Measurements from ENCODE around the gene NOP10. TPM values are rescaled to one million over a fixed set of nuclear protein-coding genes. Genes with fewer than 3 reads are reported as not detected.
"Not testable (repeated sequence)": the region's sequence is repeated elsewhere in the genome, so short reads cannot be mapped to it uniquely, and the experiment has no call there.

The NOP10 gene
- polyA plus RNA-seq, 1 donor, result 161 TPM

DNA sequence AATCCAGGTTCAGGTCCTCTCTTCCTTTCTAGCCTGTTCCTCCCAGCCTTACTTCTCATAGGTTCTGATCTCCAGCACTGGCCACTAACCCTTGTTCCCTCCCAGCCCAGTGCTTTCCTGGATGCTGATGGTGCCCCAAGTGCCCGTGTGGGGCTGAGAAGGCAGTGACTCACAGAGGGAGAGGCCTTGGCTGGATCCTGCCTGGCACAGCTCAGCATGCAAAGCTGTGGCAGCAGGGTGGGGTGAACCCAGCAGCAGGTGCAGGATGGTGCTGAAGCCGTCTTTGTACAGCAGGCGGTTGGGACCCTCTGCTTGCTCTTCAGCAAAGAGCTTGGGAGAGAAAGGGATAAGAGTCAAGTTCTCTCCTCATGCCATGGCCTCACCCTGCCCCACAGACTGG is 16.5 kb upstream of the NOP10 start:
- H3K9me3 ChIP-seq (ENCODE audit: control insufficient read depth, low read depth, low read length), result no peaks in the 10 kb centered on the region
- peaks cover 66% of the 10 kb centered on the region for H3K36me3 ChIP-seq (ENCODE audit: control insufficient read depth, insufficient read depth, low read length)
- H3K27ac ChIP-seq (ENCODE audit: low read length), result no peak overlapping the region

DNA sequence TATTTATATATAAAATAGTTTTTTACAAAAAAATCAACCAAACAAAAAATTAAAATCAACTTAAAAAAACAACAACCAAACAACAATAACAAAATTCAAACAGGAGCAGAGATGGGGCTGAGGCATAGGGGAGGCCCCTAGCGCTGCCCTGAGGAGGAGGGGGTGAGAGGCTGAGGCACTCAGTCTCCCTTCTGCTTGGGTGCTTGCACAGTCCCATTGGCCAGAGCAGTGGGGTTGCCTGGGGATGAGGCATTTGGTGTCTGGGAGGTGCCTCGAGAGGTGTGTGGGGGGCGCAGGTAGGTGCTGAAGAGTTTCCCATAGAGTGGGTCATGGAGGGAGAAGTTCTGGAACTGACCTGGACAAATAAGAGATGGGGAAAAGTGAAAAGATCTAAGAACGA is 16.0 kb upstream of the NOP10 start:
- DNase-seq, result no peak
- Histone ChIP-seq H3K36me3 (ENCODE audit: control insufficient read depth, insufficient read depth, low read length) (peaks cover 67% of the 10 kb centered on the region), H3K4me3 (ENCODE audit: low read length) (no peak overlapping the region), H3K9me3 (ENCODE audit: control insufficient read depth, low read depth, low read length) (no peaks in the 10 kb centered on the region), H3K27ac (ENCODE audit: low read length) (no peak overlapping the region), H3K4me1 (ENCODE audit: control insufficient read depth, insufficient read depth, low read length) (peaks cover 8% of the 10 kb centered on the region), H3K27me3 (ENCODE audit: control insufficient read depth, insufficient read depth, low read length) (no peaks in the 10 kb centered on the region)
- WGBS (ENCODE audit: insufficient coverage, low lambda C conversion rate), result 100% methylated on average over 1 of the region's 4 CpGs

More for the DNA sequence above, 16.5 kb upstream of the NOP10 start:
- Histone ChIP-seq H3K27me3 (ENCODE audit: control insufficient read depth, insufficient read depth, low read length) (no peaks in the 10 kb centered on the region), H3K4me1 (ENCODE audit: control insufficient read depth, insufficient read depth, low read length) (peaks cover 8% of the 10 kb centered on the region), H3K4me3 (ENCODE audit: low read length) (no peak overlapping the region)
- no CpG with 5 or more reads among the region's 3 CpGs for WGBS (ENCODE audit: insufficient coverage, low lambda C conversion rate)
- DNase-seq, result no peak

DNA sequence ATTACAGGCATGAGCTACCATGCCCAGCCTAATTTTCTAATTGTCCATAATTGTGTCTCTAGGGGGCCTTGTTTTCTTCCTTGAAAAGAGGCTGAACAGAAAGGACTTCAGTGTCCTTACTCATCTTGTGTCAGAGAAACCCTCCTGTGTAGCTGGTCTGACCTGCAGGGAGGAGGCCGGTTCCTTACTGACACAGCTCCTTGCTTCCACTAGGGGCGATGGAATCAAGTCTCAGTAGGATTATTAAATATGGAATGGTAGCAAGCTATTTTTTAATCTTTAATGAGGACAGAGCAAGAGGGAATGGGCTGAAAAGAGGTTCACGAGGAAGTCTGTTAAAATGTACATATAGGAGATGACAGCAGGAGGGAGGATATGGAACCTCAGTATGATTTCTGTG is 15.4 kb upstream of the NOP10 start:
- Histone ChIP-seq H3K36me3 (ENCODE audit: control insufficient read depth, insufficient read depth, low read length) (peaks cover 72% of the 10 kb centered on the region), H3K9me3 (ENCODE audit: control insufficient read depth, low read depth, low read length) (no peaks in the 10 kb centered on the region), H3K27me3 (ENCODE audit: control insufficient read depth, insufficient read depth, low read length) (no peaks in the 10 kb centered on the region), H3K4me3 (ENCODE audit: low read length) (no peak overlapping the region), H3K27ac (ENCODE audit: low read length) (no peak overlapping the region), H3K4me1 (ENCODE audit: control insufficient read depth, insufficient read depth, low read length) (peaks cover 8% of the 10 kb centered on the region)
- WGBS (ENCODE audit: insufficient coverage, low lambda C conversion rate), result 100% methylated on average over 1 of the region's 3 CpGs
- DNase-seq, result no peak

DNA sequence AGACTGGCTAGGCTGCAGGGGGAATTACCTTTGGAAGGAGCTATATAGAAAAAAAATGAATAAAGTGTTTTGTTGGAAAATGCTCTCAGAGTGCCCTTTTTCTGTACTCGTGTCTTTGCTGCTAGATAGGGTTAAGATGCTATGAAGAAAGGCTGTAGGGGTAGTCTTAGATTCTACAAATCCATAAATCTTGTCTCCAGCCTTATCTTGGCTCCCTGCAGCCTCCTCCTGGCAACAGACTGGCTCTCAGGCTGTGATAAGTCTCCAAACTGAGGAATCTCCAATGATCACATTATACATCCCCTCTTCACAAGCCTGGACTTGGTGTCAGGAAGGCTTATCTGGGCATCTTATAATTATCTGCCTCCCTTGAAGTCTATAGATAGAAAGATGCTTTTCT is 14.7 kb upstream of the NOP10 start:
- Histone ChIP-seq H3K36me3 (ENCODE audit: control insufficient read depth, insufficient read depth, low read length) (peaks cover 69% of the 10 kb centered on the region), H3K27me3 (ENCODE audit: control insufficient read depth, insufficient read depth, low read length) (no peaks in the 10 kb centered on the region), H3K27ac (ENCODE audit: low read length) (no peak overlapping the region), H3K4me3 (ENCODE audit: low read length) (no peak overlapping the region), H3K9me3 (ENCODE audit: control insufficient read depth, low read depth, low read length) (no peaks in the 10 kb centered on the region), H3K4me1 (ENCODE audit: control insufficient read depth, insufficient read depth, low read length) (peaks cover 3% of the 10 kb centered on the region)
- DNase-seq, result no peak
- WGBS (ENCODE audit: insufficient coverage, low lambda C conversion rate), result no CpG with 5 or more reads among the region's 1 CpG

DNA sequence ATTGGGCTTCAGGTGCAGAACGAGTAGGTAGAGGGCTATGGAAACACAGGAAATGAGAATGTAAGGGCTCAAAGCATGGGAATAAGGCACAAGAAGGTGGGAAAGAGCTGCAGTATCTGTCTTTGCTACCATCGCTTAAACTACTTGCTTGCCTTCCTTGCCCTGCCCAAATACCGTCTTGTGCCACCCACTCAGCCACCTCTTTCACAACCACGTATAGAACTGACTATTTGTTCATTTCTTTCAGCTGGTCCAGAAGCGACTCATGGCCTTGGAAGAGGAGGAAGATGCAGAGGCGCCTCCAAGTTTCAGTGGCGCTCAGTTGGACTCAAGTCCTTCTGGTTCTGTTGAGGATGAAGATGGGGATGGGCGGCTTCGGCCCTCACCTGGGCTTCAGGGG is 12.3 kb upstream of the NOP10 start:
- no peak overlapping the region for H3K27ac ChIP-seq (ENCODE audit: low read length)
- H3K36me3 ChIP-seq (ENCODE audit: control insufficient read depth, insufficient read depth, low read length), result peaks cover 58% of the 10 kb centered on the region
- no peaks in the 10 kb centered on the region for H3K27me3 ChIP-seq (ENCODE audit: control insufficient read depth, insufficient read depth, low read length)
- H3K4me1 ChIP-seq (ENCODE audit: control insufficient read depth, insufficient read depth, low read length), result no peaks in the 10 kb centered on the region
- no peak overlapping the region for H3K4me3 ChIP-seq (ENCODE audit: low read length)
- WGBS (ENCODE audit: insufficient coverage, low lambda C conversion rate), result 100% methylated on average over 2 of the region's 9 CpGs
- DNase-seq, result no peak
- H3K9me3 ChIP-seq (ENCODE audit: control insufficient read depth, low read depth, low read length), result no peaks in the 10 kb centered on the region

DNA sequence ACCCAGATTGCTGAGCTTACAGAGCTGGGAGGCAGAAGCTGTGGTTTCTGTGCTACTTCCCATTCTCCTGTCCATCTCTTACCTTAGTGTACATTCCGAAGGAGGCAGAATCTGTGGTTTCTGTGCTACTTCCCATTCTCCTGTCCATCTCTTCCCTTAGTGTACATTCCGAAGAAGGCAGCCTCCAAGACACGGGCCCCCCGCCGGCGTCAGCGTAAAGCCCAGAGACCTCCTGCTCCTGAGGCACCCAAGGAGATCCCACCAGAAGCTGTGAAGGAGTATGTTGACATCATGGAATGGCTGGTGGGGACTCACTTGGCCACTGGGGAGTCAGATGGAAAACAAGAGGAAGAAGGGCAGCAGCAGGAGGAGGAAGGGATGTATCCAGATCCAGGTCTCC is 11.3 kb upstream of the NOP10 start:
- DNase-seq, result no peak
- no CpG with 5 or more reads among the region's 7 CpGs for WGBS (ENCODE audit: insufficient coverage, low lambda C conversion rate)
- peaks cover 49% of the 10 kb centered on the region for H3K36me3 ChIP-seq (ENCODE audit: control insufficient read depth, insufficient read depth, low read length)

DNA sequence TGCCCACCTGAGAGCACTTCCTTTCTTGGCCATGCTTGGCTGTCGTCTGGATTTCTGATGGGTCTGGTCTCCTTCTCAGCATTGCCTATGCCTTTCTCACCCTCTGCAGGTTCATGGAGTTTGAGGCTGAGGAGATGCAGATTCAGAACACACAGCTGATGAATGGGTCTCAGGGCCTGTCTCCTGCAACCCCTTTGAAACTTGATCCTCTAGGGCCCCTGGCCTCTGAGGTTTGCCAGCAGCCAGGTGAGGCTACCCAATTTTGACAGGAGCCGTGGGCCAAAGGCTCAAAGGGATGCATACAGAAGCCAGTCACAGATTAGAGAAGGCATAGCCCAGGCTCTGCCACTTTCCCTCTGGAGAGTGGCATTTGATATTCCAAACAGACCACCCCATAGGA is 10.7 kb upstream of the NOP10 start:
- Histone ChIP-seq H3K27ac (ENCODE audit: low read length) (no peak overlapping the region), H3K4me3 (ENCODE audit: low read length) (no peak overlapping the region), H3K27me3 (ENCODE audit: control insufficient read depth, insufficient read depth, low read length) (no peaks in the 10 kb centered on the region), H3K9me3 (ENCODE audit: control insufficient read depth, low read depth, low read length) (no peaks in the 10 kb centered on the region), H3K4me1 (ENCODE audit: control insufficient read depth, insufficient read depth, low read length) (no peaks in the 10 kb centered on the region), H3K36me3 (ENCODE audit: control insufficient read depth, insufficient read depth, low read length) (peaks cover 43% of the 10 kb centered on the region)
- WGBS (ENCODE audit: insufficient coverage, low lambda C conversion rate), result no CpG with 5 or more reads among the region's 2 CpGs
- no peak for DNase-seq

More for the DNA sequence above, 11.3 kb upstream of the NOP10 start:
- H3K27ac ChIP-seq (ENCODE audit: low read length), result no peak overlapping the region
- no peaks in the 10 kb centered on the region for H3K4me1 ChIP-seq (ENCODE audit: control insufficient read depth, insufficient read depth, low read length)
- no peaks in the 10 kb centered on the region for H3K9me3 ChIP-seq (ENCODE audit: control insufficient read depth, low read depth, low read length)
- no peaks in the 10 kb centered on the region for H3K27me3 ChIP-seq (ENCODE audit: control insufficient read depth, insufficient read depth, low read length)
- H3K4me3 ChIP-seq (ENCODE audit: low read length), result no peak overlapping the region

DNA sequence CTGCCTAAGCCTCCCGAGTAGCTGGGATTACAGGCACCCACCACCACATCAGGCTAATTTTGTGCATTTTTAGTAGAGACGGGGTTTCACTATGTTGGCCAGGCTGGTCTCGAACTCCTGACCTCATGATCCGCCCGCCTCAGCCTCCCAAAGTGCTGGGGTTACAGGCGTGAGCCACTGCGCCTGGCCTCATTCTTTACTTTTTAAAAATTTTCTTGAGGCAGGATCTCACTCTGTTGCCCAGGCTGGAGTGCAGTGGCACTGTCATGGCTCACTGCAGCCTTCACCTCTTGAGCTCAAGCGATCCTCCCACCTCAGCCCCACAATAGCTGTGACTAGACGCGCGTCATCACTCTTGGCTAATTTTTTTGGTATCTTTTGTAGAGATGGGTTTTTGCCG is 10.1 kb upstream of the NOP10 start:
- not testable (repeated sequence) for H3K4me1 ChIP-seq (ENCODE audit: control insufficient read depth, insufficient read depth, low read length); H3K27me3 ChIP-seq (ENCODE audit: control insufficient read depth, insufficient read depth, low read length); H3K4me3 ChIP-seq (ENCODE audit: low read length); DNase-seq; H3K9me3 ChIP-seq (ENCODE audit: control insufficient read depth, low read depth, low read length); H3K27ac ChIP-seq (ENCODE audit: low read length)
- no CpG with 5 or more reads among the region's 12 CpGs for WGBS (ENCODE audit: insufficient coverage, low lambda C conversion rate)
- peaks cover 37% of the 10 kb centered on the region for H3K36me3 ChIP-seq (ENCODE audit: control insufficient read depth, insufficient read depth, low read length)

DNA sequence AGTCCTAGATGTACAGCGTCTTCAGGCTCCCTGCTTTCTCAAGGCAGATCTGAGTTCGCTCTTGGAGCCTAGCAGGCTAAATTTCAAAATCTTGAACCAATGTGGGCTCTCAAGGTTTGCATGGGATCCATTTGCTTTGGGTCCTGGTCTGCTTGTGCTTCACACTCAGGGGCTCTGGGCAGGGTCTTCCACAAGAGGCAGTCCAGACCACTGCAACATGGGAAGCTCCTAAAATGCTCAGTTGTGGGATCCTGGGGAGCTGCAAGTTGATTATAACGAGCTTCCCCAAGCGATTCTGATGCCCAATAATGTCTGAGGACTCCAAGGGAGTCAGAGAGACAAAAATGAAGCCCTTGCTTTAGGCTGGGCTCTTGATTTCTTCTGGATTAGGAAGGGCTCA is 6.8 kb upstream of the NOP10 start:
- H3K27me3 ChIP-seq (ENCODE audit: control insufficient read depth, insufficient read depth, low read length), result no peaks in the 10 kb centered on the region
- no peaks in the 10 kb centered on the region for H3K9me3 ChIP-seq (ENCODE audit: control insufficient read depth, low read depth, low read length)
- H3K4me3 ChIP-seq (ENCODE audit: low read length), result no peak overlapping the region
- H3K27ac ChIP-seq (ENCODE audit: low read length), result no peak overlapping the region
- 100% methylated on average over 1 of the region's 4 CpGs for WGBS (ENCODE audit: insufficient coverage, low lambda C conversion rate)
- no peak for DNase-seq
- H3K36me3 ChIP-seq (ENCODE audit: control insufficient read depth, insufficient read depth, low read length), result peaks cover 9% of the 10 kb centered on the region
- H3K4me1 ChIP-seq (ENCODE audit: control insufficient read depth, insufficient read depth, low read length), result peaks cover 5% of the 10 kb centered on the region

DNA sequence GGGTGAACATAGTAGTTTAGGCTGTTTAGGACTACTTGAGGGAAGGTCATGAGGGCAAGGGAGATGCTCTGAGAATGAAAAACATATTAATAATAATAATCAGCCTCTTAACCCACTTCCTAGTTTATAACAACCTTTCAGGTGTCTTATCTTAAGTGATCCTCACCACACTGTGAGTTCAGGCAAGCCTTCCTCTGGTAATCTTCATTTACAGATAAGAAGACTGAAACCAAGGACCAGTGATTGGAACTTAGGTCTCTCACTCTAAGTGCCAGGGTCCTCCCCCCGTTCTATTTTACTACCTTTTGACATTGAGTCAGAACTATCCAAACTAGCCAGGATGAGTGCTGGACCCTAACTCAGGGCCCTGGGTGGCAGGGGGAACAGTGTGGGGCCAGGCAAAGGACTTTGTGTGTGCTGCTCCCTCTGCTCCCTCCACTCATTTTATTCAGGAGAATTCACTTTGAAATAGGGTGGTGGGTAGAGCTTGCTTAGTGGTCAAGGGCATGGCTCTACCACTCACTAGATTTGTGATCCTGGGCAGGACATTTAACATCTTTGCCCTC is 5.9 kb upstream of the NOP10 start:
- no CpG with 5 or more reads among the region's 1 CpG for WGBS (ENCODE audit: insufficient coverage, low lambda C conversion rate)

DNA sequence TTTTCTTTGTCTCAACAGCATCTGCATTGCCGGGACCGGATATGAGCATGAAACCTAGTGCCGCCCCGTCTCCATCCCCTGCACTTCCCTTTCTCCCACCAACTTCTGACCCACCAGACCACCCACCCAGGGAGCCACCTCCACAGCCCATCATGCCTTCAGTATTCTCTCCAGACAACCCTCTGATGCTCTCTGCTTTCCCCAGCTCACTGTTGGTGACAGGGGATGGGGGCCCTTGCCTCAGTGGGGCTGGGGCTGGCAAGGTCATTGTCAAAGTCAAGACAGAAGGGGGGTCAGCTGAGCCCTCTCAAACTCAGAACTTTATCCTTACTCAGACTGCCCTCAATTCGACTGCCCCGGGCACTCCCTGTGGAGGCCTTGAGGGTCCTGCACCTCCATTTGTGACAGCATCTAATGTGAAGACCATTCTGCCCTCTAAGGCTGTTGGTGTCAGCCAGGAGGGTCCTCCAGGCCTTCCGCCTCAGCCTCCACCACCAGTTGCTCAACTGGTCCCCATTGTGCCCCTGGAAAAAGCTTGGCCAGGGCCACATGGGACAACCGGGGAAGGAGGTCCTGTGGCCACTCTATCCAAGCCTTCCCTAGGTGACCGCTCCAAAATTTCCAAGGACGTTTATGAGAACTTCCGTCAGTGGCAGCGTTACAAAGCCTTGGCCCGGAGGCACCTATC is 5.2 kb upstream of the NOP10 start:
- no peak overlapping the region for H3K4me3 ChIP-seq (ENCODE audit: low read length)
- no peaks in the 10 kb centered on the region for H3K36me3 ChIP-seq (ENCODE audit: control insufficient read depth, insufficient read depth, low read length)
- 75% methylated on average over 4 of the region's 13 CpGs for WGBS (ENCODE audit: insufficient coverage, low lambda C conversion rate)
- no peaks in the 10 kb centered on the region for H3K27me3 ChIP-seq (ENCODE audit: control insufficient read depth, insufficient read depth, low read length)
- H3K4me1 ChIP-seq (ENCODE audit: control insufficient read depth, insufficient read depth, low read length), result peaks cover 5% of the 10 kb centered on the region
- DNase-seq, result no peak
- no peak overlapping the region for H3K27ac ChIP-seq (ENCODE audit: low read length)
- no peaks in the 10 kb centered on the region for H3K9me3 ChIP-seq (ENCODE audit: control insufficient read depth, low read depth, low read length)

More for the DNA sequence above, 5.9 kb upstream of the NOP10 start:
- Histone ChIP-seq H3K4me1 (ENCODE audit: control insufficient read depth, insufficient read depth, low read length) (peaks cover 5% of the 10 kb centered on the region), H3K4me3 (ENCODE audit: low read length) (no peak overlapping the region), H3K27ac (ENCODE audit: low read length) (no peak overlapping the region), H3K36me3 (ENCODE audit: control insufficient read depth, insufficient read depth, low read length) (peaks cover 4% of the 10 kb centered on the region), H3K9me3 (ENCODE audit: control insufficient read depth, low read depth, low read length) (no peaks in the 10 kb centered on the region), H3K27me3 (ENCODE audit: control insufficient read depth, insufficient read depth, low read length) (no peaks in the 10 kb centered on the region)
- DNase-seq, result no peak
